Neural progenitor cell (in vitro differentiated cells): ENCODE results near the gene DEUP1. TPM values are rescaled to one million over a fixed set of nuclear protein-coding genes. Genes with fewer than 3 reads are reported as not detected.

ENCODE experiments used
- DNase-seq: peaks from one replicate; pipeline ENCODE4 v3.0.0-alpha.2; 2016; ENCODE audit warnings: low spot score
- H2AFZ ChIP-seq: fragments of 200-600 bp; sonication (generic); replicated peaks from 2 replicates; pipeline ENCODE4 v1.6.1; 2016; ENCODE audit warnings: antibody characterized with exemption
- H3F3A ChIP-seq: fragments of 200-600 bp; sonication (generic); 2 replicates; pipeline ENCODE4 v1.6.1; 2016; ENCODE audit warnings: antibody characterized with exemption, low read depth
- H3K27ac ChIP-seq: fragments of 200-600 bp; sonication (generic); 2 replicates; pipeline ENCODE4 v1.5.1; 2016; ENCODE audit warnings: mild to moderate bottlenecking
- H3K27me3 ChIP-seq: fragments of 200-600 bp; sonication (generic); 2 replicates; pipeline ENCODE4 v1.6.1; 2016; ENCODE audit warnings: mild to moderate bottlenecking, moderate library complexity
- H3K36me3 ChIP-seq: fragments of 200-600 bp; sonication (generic); 2 replicates; pipeline ENCODE4 v1.5.1; 2016
- H3K4me1 ChIP-seq: fragments of 200-600 bp; sonication (generic); 2 replicates; pipeline ENCODE4 v1.6.1; 2016; ENCODE audit warnings: mixed run types
- H3K4me2 ChIP-seq: fragments of 200-600 bp; sonication (generic); 2 replicates; pipeline ENCODE4 v1.6.1; 2016
- H3K4me3 ChIP-seq: fragments of 200-600 bp; sonication (generic); 2 replicates; pipeline ENCODE4 v1.5.1; 2016
- H3K79me2 ChIP-seq: fragments of 200-600 bp; sonication (generic); 2 replicates; pipeline ENCODE4 v1.6.1; 2016; ENCODE audit warnings: low read depth
- H3K9ac ChIP-seq: fragments of 200-600 bp; sonication (generic); 2 replicates; pipeline ENCODE4 v1.6.1; 2016
- H3K9me3 ChIP-seq: fragments of 200-600 bp; sonication (generic); 2 replicates; pipeline ENCODE4 v1.5.1; 2016; ENCODE audit warnings: low read depth
- H4K20me1 ChIP-seq: fragments of 200-600 bp; sonication (generic); 2 replicates; pipeline ENCODE4 v1.6.1; 2016; ENCODE audit warnings: low read depth
- H3K27ac Mint-ChIP-seq: 3 replicates; pipeline ENCODE4 v1.8.0; 2021; ENCODE audit warnings: mixed read lengths
- H3K27me3 Mint-ChIP-seq: 2 replicates; pipeline ENCODE4 v1.8.0; 2022; ENCODE audit warnings: low read depth, mild to moderate bottlenecking, inconsistent platforms, moderate library complexity, mixed read lengths; ENCODE audit not compliant: insufficient read depth
- H3K36me3 Mint-ChIP-seq: 3 replicates; pipeline ENCODE4 v1.8.0; 2021; ENCODE audit warnings: mixed read lengths
- H3K4me1 Mint-ChIP-seq: 3 replicates; pipeline ENCODE4 v1.8.0; 2021; ENCODE audit warnings: mixed read lengths
- H3K4me3 Mint-ChIP-seq: 3 replicates; pipeline ENCODE4 v1.8.0; 2021; ENCODE audit warnings: mild to moderate bottlenecking, moderate library complexity, mixed read lengths
- H3K9me3 Mint-ChIP-seq: 3 replicates; pipeline ENCODE4 v1.8.0; 2020; ENCODE audit warnings: mixed read lengths
- EZH2 ChIP-seq: fragments of 200-600 bp; sonication (generic); IDR thresholded peaks from 2 replicates; pipeline ENCODE4 v1.6.1; 2017; ENCODE audit warnings: antibody characterized with exemption, mild to moderate bottlenecking, moderate library complexity
- EZH2phosphoT487 ChIP-seq: fragments of 200-600 bp; sonication (generic); IDR thresholded peaks from 2 replicates; pipeline ENCODE4 v1.6.1; 2017; ENCODE audit warnings: antibody characterized with exemption
- total RNA-seq: library from RNA; depleted of rRNA; stranded (reverse); fragments of >200 nt; gene quantifications from 2 replicates; pipeline ENCODE4 v1.2.3, GENCODE V29; 2015; ENCODE audit warnings: low replicate concordance
- TF ChIP-seq, protein P1 (sequence below): fragments of 200-600 bp; sonication (generic); IDR thresholded peaks from 2 replicates; pipeline ENCODE4 v1.5.1; 2017; ENCODE audit warnings: antibody characterized with exemption, mild to moderate bottlenecking

Gene DEUP1
- total RNA-seq, 1 donor from 2014 or later = not detected

DNA sequence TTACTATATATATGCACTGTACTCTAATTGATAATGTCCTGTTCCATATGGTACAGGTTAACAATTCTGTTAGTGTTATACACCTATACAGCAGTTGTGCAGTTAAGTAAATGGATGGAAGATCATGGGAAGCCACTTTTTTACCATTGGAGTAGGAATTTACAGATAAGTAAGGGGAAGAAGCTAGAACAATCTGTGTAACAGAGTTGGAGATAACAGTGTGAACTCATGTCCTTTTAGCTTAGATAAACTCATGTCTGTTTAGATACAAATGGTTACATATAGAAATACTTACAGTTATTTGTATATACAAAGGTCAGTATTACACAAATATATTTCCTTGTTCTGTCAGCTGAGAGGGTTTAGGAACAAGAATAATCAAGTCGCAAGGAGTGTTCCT is 6.8 kb upstream of the DEUP1 start:
- no peak overlapping the region for H3K9ac ChIP-seq
- no peaks in the 10 kb centered on the region for H3K36me3 Mint-ChIP-seq
- no peaks in the 10 kb centered on the region for H3K36me3 ChIP-seq
- H3K9me3 ChIP-seq = no peaks in the 10 kb centered on the region
- TF ChIP-seq, protein P1, sequence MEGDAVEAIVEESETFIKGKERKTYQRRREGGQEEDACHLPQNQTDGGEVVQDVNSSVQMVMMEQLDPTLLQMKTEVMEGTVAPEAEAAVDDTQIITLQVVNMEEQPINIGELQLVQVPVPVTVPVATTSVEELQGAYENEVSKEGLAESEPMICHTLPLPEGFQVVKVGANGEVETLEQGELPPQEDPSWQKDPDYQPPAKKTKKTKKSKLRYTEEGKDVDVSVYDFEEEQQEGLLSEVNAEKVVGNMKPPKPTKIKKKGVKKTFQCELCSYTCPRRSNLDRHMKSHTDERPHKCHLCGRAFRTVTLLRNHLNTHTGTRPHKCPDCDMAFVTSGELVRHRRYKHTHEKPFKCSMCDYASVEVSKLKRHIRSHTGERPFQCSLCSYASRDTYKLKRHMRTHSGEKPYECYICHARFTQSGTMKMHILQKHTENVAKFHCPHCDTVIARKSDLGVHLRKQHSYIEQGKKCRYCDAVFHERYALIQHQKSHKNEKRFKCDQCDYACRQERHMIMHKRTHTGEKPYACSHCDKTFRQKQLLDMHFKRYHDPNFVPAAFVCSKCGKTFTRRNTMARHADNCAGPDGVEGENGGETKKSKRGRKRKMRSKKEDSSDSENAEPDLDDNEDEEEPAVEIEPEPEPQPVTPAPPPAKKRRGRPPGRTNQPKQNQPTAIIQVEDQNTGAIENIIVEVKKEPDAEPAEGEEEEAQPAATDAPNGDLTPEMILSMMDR = no peak
- TF ChIP-seq EZH2 (no peak), EZH2phosphoT487 (no peak)
- no peak overlapping the region for H3K4me2 ChIP-seq
- no peak overlapping the region for H3K27ac Mint-ChIP-seq
- H2AFZ ChIP-seq = no peak overlapping the region
- no peaks in the 10 kb centered on the region for H3K79me2 ChIP-seq
- no peaks in the 10 kb centered on the region for H3K4me1 ChIP-seq
- DNase-seq = no peak
- no peak overlapping the region for H3K27ac ChIP-seq
- no peak overlapping the region for H3K4me3 Mint-ChIP-seq
- peaks cover 3% of the 10 kb centered on the region for H3F3A ChIP-seq
- H3K27me3 ChIP-seq = no peaks in the 10 kb centered on the region
- peaks cover 9% of the 10 kb centered on the region for H3K9me3 Mint-ChIP-seq
- H4K20me1 ChIP-seq = no peaks in the 10 kb centered on the region
- H3K4me3 ChIP-seq = no peak overlapping the region
- H3K4me1 Mint-ChIP-seq = no peaks in the 10 kb centered on the region
- no peaks in the 10 kb centered on the region for H3K27me3 Mint-ChIP-seq

- Histone ChIP-seq H3K36me3 (no peaks in the 10 kb centered on the region), H2AFZ (no peak overlapping the region), H3K9me3 (no peaks in the 10 kb centered on the region), H3K79me2 (no peaks in the 10 kb centered on the region), H3K9ac (no peak overlapping the region), H3K27ac (no peak overlapping the region), H3K27me3 (peaks cover 6% of the 10 kb centered on the region), H3K4me1 (no peaks in the 10 kb centered on the region), H3K4me2 (no peak overlapping the region), H4K20me1 (no peaks in the 10 kb centered on the region), H3F3A (peaks cover 3% of the 10 kb centered on the region), H3K4me3 (no peak overlapping the region)
- DNase-seq = no peak
- Mint-ChIP-seq H3K4me3 (no peak overlapping the region), H3K9me3 (peaks cover 1% of the 10 kb centered on the region), H3K4me1 (no peaks in the 10 kb centered on the region), H3K36me3 (no peaks in the 10 kb centered on the region), H3K27me3 (no peaks in the 10 kb centered on the region), H3K27ac (no peak overlapping the region)
- TF ChIP-seq EZH2phosphoT487 (no peak), EZH2 (no peak)
- TF ChIP-seq, protein P1 = no peak
These were observed 6.0 kb upstream of the DEUP1 start for GRCh38 chr11:93324500-93324899.

- H3K27me3 Mint-ChIP-seq = peaks cover 5% of the 10 kb centered on the region
- no peak overlapping the region for H3K4me3 Mint-ChIP-seq
- H3K27me3 ChIP-seq = peaks cover 28% of the 10 kb centered on the region
- H3K4me1 Mint-ChIP-seq = peaks cover 7% of the 10 kb centered on the region
- no peak overlapping the region for H2AFZ ChIP-seq
- no peak overlapping the region for H3K27ac ChIP-seq
- H3K4me3 ChIP-seq = no peak overlapping the region
- H3K36me3 Mint-ChIP-seq = peaks cover 2% of the 10 kb centered on the region
- H3K4me2 ChIP-seq = no peak overlapping the region
- H3K36me3 ChIP-seq = no peaks in the 10 kb centered on the region
- H3F3A ChIP-seq = peaks cover 16% of the 10 kb centered on the region
- no peaks in the 10 kb centered on the region for H3K79me2 ChIP-seq
- DNase-seq = no peak
- H3K4me1 ChIP-seq = peaks cover 3% of the 10 kb centered on the region
- TF ChIP-seq EZH2 = no peak
- no peak for TF ChIP-seq EZH2phosphoT487
- TF ChIP-seq, protein P1 = no peak
- no peak overlapping the region for H3K27ac Mint-ChIP-seq
- H3K9ac ChIP-seq = no peak overlapping the region
- no peaks in the 10 kb centered on the region for H3K9me3 ChIP-seq
- H3K9me3 Mint-ChIP-seq = no peaks in the 10 kb centered on the region
- H4K20me1 ChIP-seq = no peaks in the 10 kb centered on the region
These were observed 3.9 kb upstream of the DEUP1 start for GRCh38 chr11:93326681-93327080.
